ENCODE results near the gene C3orf18. TPM values are rescaled to one million over a fixed set of nuclear protein-coding genes. Genes with fewer than 3 reads are reported as not detected.
"Not testable (repeated sequence)": the region's sequence is repeated elsewhere in the genome, so short reads cannot be mapped to it uniquely, and the experiment has no call there.

C3orf18 gene
- total and polyA plus RNA-seq, 2 experiments from 2014 or later, result 2.9 to 5.6 TPM

DNA sequence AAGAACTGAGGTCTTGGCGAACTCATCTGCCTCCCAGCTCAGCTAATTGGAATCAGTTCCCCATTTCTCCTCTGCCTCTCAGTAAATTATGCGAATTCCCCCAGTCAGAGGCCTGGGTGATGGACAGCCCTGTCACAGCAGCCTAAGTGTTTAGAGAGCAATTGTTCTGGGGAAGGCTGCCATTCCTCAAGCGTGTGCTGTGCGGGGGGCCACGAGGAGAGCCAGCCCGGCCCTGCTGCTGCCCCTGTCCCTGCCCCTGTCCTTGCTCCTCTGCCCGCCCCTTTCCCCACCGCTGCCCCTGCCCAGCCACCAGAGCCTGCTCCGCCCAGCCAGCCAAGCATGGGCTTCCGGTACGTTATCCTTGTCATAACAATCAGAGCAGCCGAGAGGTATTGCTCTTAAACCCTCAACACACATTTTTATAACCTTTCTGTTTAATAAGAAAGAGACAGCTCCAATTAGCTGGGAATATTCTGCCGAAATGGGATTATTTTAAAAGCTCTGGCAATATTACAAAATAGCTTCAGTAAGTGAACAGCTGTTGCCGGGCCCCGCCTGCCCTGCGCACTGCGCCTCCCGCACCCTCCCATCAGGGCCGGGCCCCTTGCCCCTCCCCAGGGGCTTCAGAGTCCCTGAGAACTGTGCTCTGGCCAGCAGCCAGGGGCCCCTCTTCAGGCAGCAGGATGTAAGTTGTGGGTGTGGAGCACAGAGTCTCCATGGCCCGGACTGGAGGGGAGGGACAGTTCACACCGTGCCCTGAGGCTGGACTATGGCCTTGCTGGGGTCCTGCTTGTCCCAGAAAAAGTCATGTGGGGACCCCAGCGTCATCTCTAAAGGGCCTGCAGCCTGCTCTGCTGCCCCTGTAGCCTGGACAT is 51.7 kb downstream of the C3orf18 start:
- no peaks in the 10 kb centered on the region for H3K27me3 ChIP-seq
- 7% methylated on average over 20 of the region's 22 CpGs for WGBS (ENCODE audit: low lambda C conversion rate, missing lambda C conversion rate)
- no peak overlapping the region for H3K4me3 ChIP-seq
- no peaks in the 10 kb centered on the region for H3K9me3 ChIP-seq (ENCODE audit: low read depth)
- H3K36me3 ChIP-seq (replicated peaks; ENCODE audit: insufficient read depth, low read depth), result no peaks in the 10 kb centered on the region
- H3K9me2 ChIP-seq (replicated peaks; ENCODE audit: insufficient read depth), result no peaks in the 10 kb centered on the region
- H3K27ac ChIP-seq, result peak overlapping the region; percentile 79
- no peaks in the 10 kb centered on the region for H4K20me1 ChIP-seq (ENCODE audit: insufficient read depth, poor library complexity, severe bottlenecking)
- H3K79me2 ChIP-seq, result no peaks in the 10 kb centered on the region
- peak; percentile 41 for TF ChIP-seq EZH2phosphoT487 (IDR thresholded peaks at IDR 0.05; ENCODE audit: low read depth, severe bottlenecking, unreplicated experiment)
- TF ChIP-seq, protein P1, sequence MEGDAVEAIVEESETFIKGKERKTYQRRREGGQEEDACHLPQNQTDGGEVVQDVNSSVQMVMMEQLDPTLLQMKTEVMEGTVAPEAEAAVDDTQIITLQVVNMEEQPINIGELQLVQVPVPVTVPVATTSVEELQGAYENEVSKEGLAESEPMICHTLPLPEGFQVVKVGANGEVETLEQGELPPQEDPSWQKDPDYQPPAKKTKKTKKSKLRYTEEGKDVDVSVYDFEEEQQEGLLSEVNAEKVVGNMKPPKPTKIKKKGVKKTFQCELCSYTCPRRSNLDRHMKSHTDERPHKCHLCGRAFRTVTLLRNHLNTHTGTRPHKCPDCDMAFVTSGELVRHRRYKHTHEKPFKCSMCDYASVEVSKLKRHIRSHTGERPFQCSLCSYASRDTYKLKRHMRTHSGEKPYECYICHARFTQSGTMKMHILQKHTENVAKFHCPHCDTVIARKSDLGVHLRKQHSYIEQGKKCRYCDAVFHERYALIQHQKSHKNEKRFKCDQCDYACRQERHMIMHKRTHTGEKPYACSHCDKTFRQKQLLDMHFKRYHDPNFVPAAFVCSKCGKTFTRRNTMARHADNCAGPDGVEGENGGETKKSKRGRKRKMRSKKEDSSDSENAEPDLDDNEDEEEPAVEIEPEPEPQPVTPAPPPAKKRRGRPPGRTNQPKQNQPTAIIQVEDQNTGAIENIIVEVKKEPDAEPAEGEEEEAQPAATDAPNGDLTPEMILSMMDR (IDR thresholded peaks at IDR 0.05; ENCODE audit: poor library complexity), result no peak
- peak overlapping the region; percentile 0 for H2AFZ ChIP-seq
- peak overlapping the region; percentile 54 for H3K4me2 ChIP-seq
- H3K4me1 ChIP-seq (ENCODE audit: insufficient read depth), result peaks cover 31% of the 10 kb centered on the region
- DNase-seq (ENCODE audit: low spot score), result peak; percentile 91

DNA sequence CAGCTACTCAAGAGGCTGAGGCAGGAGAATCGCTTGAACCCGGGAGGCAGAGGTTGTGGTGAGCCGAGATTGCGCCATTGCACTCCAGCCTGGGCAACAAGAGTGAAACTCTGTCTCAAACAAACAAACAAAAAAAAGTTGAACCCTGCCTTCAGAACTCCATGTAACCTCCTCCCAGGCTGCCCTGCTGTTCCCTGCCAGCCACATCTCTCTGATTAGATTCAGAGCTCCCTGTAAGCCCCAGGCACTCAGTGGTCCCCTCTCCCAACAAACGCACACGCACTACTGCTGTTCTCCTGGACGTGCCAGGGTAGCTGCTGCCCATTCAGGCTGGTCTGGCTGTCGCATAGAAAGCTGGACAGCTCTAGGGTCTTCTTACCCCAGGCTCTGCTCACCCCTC is 54.6 kb downstream of the C3orf18 start:
- not testable (repeated sequence) for H3K36me3 ChIP-seq (replicated peaks; ENCODE audit: insufficient read depth, low read depth); H3K4me3 ChIP-seq; H3K9me3 ChIP-seq (ENCODE audit: low read depth); H2AFZ ChIP-seq; H3K27me3 ChIP-seq; DNase-seq (ENCODE audit: low spot score); H3K4me2 ChIP-seq; H3K9me2 ChIP-seq (replicated peaks; ENCODE audit: insufficient read depth); H4K20me1 ChIP-seq (ENCODE audit: insufficient read depth, poor library complexity, severe bottlenecking); H3K27ac ChIP-seq; H3K79me2 ChIP-seq
- H3K4me1 ChIP-seq (ENCODE audit: insufficient read depth), result peaks cover 31% of the 10 kb centered on the region
- WGBS (ENCODE audit: low lambda C conversion rate, missing lambda C conversion rate), result 85% methylated on average over 8 of the region's 8 CpGs

DNA sequence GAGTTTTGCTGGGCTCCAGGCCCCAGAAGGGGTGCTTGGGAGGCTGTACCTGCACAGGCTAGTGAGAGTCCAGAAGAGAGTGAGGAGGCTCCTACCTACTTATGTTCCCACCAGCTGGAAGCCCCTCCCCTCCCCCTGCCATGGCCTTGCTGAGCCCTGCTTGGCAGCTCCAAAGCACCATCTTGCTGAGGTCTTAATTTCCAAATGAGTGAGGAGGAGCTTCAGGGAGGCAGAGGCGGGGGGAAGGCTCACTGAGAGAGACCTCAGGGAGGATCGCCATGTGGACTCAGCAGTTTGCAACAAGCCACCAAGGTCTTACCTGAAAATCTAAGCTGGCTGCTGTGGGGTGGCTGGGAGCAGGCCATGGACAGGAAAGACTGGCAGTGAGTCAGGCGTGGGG is 55.4 kb downstream of the C3orf18 start:
- Histone ChIP-seq H3K9me2 (replicated peaks; ENCODE audit: insufficient read depth) (no peaks in the 10 kb centered on the region), H2AFZ (no peak overlapping the region), H3K9me3 (ENCODE audit: low read depth) (no peaks in the 10 kb centered on the region), H3K27me3 (no peaks in the 10 kb centered on the region), H3K4me2 (no peak overlapping the region), H4K20me1 (ENCODE audit: insufficient read depth, poor library complexity, severe bottlenecking) (no peaks in the 10 kb centered on the region), H3K79me2 (no peaks in the 10 kb centered on the region), H3K36me3 (replicated peaks; ENCODE audit: insufficient read depth, low read depth) (no peaks in the 10 kb centered on the region), H3K27ac (no peak overlapping the region), H3K4me3 (no peak overlapping the region), H3K4me1 (ENCODE audit: insufficient read depth) (peaks cover 30% of the 10 kb centered on the region)
- TF ChIP-seq, protein P1 (IDR thresholded peaks at IDR 0.05; ENCODE audit: poor library complexity), result no peak
- TF ChIP-seq EZH2 (IDR thresholded peaks at IDR 0.05; ENCODE audit: borderline replicate concordance) (no peak), EZH2phosphoT487 (IDR thresholded peaks at IDR 0.05; ENCODE audit: low read depth, severe bottlenecking, unreplicated experiment) (no peak)
- no peak for DNase-seq (ENCODE audit: low spot score)
- 93% methylated on average over 3 of the region's 3 CpGs for WGBS (ENCODE audit: low lambda C conversion rate, missing lambda C conversion rate)

DNA sequence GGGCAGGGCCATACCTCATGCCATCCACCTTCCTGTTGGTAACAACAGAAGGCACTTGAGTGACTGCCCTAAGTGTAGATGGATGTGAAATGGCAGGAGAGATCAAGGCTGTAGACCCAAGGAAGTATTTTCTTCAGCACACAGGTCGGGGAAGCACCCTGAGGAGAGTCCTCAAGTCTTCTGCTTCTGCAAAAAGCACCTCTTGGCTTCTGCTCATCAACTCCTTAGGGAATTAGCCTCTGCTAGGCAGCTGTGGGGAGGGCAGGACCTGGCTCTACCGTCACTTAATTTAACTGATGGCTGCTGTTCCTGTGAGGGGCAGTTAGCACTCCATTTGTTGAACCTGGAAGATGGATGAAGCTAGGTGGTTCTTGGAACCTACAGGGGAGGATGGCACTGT is 57.2 kb downstream of the C3orf18 start:
- 71% methylated on average over 2 of the region's 2 CpGs for WGBS (ENCODE audit: low lambda C conversion rate, missing lambda C conversion rate)
- no peak for DNase-seq (ENCODE audit: low spot score)

More for the DNA sequence above, 57.2 kb downstream of the C3orf18 start:
- Histone ChIP-seq H3K36me3 (replicated peaks; ENCODE audit: insufficient read depth, low read depth) (no peaks in the 10 kb centered on the region), H3K9me3 (ENCODE audit: low read depth) (no peaks in the 10 kb centered on the region), H3K4me3 (no peak overlapping the region), H4K20me1 (ENCODE audit: insufficient read depth, poor library complexity, severe bottlenecking) (no peaks in the 10 kb centered on the region), H3K4me2 (no peak overlapping the region), H3K79me2 (no peaks in the 10 kb centered on the region), H3K27ac (no peak overlapping the region), H3K27me3 (peaks cover 2% of the 10 kb centered on the region), H3K4me1 (ENCODE audit: insufficient read depth) (peaks cover 12% of the 10 kb centered on the region), H2AFZ (no peak overlapping the region), H3K9me2 (replicated peaks; ENCODE audit: insufficient read depth) (no peaks in the 10 kb centered on the region)
- TF ChIP-seq EZH2phosphoT487 (IDR thresholded peaks at IDR 0.05; ENCODE audit: low read depth, severe bottlenecking, unreplicated experiment), result no peak
